AML-193 (cell line): ENCODE results near the gene FGF3.

ENCODE experiments used
- DNase-seq, 2 experiments: peaks; one replicate each; lab custom pipeline; 2025; lab: John Stamatoyannopoulos, UW

The FGF3 gene

GRCh38 chr11:69844396-69844795 lies 25.2 kb upstream of the FGF3 start:
- DNase-seq: no peak

- no peak for DNase-seq
Measured at GRCh38 chr11:69843529-69843921, 24.3 kb upstream of the FGF3 start.

GRCh38 chr11:69842746-69843528 lies 23.7 kb upstream of the FGF3 start:
- no peak for DNase-seq

- DNase-seq: no peak
Measured at GRCh38 chr11:69841859-69842698, 22.9 kb upstream of the FGF3 start.

- DNase-seq: no peak
Measured at GRCh38 chr11:69841170-69841858, 22.1 kb upstream of the FGF3 start.

GRCh38 chr11:69840371-69841169 lies 21.4 kb upstream of the FGF3 start:
- no peak for DNase-seq

GRCh38 chr11:69839516-69839915 lies 20.3 kb upstream of the FGF3 start:
- no peak for DNase-seq

GRCh38 chr11:69837791-69838190 lies 18.6 kb upstream of the FGF3 start:
- DNase-seq: no peak

- DNase-seq: no peak
Measured at GRCh38 chr11:69836401-69836800, 17.2 kb upstream of the FGF3 start.

GRCh38 chr11:69834811-69835800 lies 15.9 kb upstream of the FGF3 start:
- DNase-seq: no peak

GRCh38 chr11:69834251-69834650 lies 15.0 kb upstream of the FGF3 start:
- no peak for DNase-seq

- DNase-seq: no peak
Measured at GRCh38 chr11:69832561-69833413, 13.6 kb upstream of the FGF3 start.

- no peak for DNase-seq
Measured at GRCh38 chr11:69831985-69832384, 12.8 kb upstream of the FGF3 start.

GRCh38 chr11:69830086-69830485 lies 10.9 kb upstream of the FGF3 start:
- DNase-seq: no peak

GRCh38 chr11:69828971-69829344 lies 9.7 kb upstream of the FGF3 start:
- DNase-seq: no peak

GRCh38 chr11:69828276-69828970 lies 9.2 kb upstream of the FGF3 start:
- DNase-seq: no peak

GRCh38 chr11:69826773-69827172 lies 7.6 kb upstream of the FGF3 start:
- DNase-seq: no peak

- DNase-seq: no peak
Measured at GRCh38 chr11:69825941-69826340, 6.7 kb upstream of the FGF3 start.
